GM23338 (cell line): Measurements from ENCODE around the gene IL36RN. TPM values are rescaled to one million over a fixed set of nuclear protein-coding genes. Genes with fewer than 3 reads are reported as not detected.

Experiments used
- EZH2 ChIP-seq: fragments of 200-600 bp; sonication (generic); IDR thresholded peaks from one replicate; pipeline ENCODE4 v1.8.0; 2017; ENCODE audit warnings: antibody characterized with exemption, mild to moderate bottlenecking, low read depth; ENCODE audit not compliant: unreplicated experiment
- JUNB ChIP-seq: IDR thresholded peaks from one replicate; pipeline ENCODE4 v1.6.1; 2016; ENCODE audit warnings: antibody characterized with exemption; ENCODE audit not compliant: unreplicated experiment
- polyA plus RNA-seq: library from polyadenylated mRNA; unstranded; fragments of >200 nt; fragmentation: Nextera tagmentation; extraction: Ambion mirVana; gene quantifications from 2 replicates; pipeline ENCODE4 v1.2.1, GENCODE V29; 2016
- total RNA-seq: library from RNA; depleted of rRNA; stranded (reverse); fragments of >200 nt; shearing (Covaris generic); gene quantifications from 2 replicates; pipeline ENCODE4 v1.2.3, GENCODE V29; 2014
- TF ChIP-seq, protein P1 (sequence below): fragments of 250-450 bp; sonication (Bioruptor Pico); IDR thresholded peaks from 2 replicates; pipeline ENCODE4 v1.5.0; 2020; ENCODE audit warnings: mild to moderate bottlenecking, moderate library complexity
- TF ChIP-seq, protein P2 (sequence below): IDR thresholded peaks from one replicate; pipeline ENCODE4 v1.6.1; 2018; ENCODE audit warnings: antibody characterized with exemption; ENCODE audit not compliant: unreplicated experiment

The IL36RN gene
- total and polyA plus RNA-seq, 2 experiments from 2014 or later = not detected

DNA sequence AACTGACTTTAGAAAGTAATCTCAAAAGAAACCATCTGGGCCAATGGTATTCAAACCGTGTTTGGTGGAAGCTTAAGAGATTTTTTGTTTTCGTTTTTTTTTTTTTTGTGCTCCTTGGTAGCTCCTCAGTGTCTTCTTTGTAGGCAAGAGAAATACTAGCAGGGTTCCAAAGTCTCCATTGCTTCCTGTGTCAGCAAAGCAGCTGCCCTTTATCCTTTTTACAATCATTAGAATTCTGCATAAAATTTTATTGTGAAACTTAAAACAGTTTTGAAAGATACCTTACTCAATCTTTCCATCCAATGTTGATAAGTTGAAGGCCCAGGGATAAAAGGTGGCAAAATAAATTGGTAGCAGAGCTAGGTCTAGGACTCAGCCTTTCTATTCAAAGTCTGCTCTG, 9.3 kb downstream of the IL36RN start (continued):
- TF ChIP-seq, protein P1, sequence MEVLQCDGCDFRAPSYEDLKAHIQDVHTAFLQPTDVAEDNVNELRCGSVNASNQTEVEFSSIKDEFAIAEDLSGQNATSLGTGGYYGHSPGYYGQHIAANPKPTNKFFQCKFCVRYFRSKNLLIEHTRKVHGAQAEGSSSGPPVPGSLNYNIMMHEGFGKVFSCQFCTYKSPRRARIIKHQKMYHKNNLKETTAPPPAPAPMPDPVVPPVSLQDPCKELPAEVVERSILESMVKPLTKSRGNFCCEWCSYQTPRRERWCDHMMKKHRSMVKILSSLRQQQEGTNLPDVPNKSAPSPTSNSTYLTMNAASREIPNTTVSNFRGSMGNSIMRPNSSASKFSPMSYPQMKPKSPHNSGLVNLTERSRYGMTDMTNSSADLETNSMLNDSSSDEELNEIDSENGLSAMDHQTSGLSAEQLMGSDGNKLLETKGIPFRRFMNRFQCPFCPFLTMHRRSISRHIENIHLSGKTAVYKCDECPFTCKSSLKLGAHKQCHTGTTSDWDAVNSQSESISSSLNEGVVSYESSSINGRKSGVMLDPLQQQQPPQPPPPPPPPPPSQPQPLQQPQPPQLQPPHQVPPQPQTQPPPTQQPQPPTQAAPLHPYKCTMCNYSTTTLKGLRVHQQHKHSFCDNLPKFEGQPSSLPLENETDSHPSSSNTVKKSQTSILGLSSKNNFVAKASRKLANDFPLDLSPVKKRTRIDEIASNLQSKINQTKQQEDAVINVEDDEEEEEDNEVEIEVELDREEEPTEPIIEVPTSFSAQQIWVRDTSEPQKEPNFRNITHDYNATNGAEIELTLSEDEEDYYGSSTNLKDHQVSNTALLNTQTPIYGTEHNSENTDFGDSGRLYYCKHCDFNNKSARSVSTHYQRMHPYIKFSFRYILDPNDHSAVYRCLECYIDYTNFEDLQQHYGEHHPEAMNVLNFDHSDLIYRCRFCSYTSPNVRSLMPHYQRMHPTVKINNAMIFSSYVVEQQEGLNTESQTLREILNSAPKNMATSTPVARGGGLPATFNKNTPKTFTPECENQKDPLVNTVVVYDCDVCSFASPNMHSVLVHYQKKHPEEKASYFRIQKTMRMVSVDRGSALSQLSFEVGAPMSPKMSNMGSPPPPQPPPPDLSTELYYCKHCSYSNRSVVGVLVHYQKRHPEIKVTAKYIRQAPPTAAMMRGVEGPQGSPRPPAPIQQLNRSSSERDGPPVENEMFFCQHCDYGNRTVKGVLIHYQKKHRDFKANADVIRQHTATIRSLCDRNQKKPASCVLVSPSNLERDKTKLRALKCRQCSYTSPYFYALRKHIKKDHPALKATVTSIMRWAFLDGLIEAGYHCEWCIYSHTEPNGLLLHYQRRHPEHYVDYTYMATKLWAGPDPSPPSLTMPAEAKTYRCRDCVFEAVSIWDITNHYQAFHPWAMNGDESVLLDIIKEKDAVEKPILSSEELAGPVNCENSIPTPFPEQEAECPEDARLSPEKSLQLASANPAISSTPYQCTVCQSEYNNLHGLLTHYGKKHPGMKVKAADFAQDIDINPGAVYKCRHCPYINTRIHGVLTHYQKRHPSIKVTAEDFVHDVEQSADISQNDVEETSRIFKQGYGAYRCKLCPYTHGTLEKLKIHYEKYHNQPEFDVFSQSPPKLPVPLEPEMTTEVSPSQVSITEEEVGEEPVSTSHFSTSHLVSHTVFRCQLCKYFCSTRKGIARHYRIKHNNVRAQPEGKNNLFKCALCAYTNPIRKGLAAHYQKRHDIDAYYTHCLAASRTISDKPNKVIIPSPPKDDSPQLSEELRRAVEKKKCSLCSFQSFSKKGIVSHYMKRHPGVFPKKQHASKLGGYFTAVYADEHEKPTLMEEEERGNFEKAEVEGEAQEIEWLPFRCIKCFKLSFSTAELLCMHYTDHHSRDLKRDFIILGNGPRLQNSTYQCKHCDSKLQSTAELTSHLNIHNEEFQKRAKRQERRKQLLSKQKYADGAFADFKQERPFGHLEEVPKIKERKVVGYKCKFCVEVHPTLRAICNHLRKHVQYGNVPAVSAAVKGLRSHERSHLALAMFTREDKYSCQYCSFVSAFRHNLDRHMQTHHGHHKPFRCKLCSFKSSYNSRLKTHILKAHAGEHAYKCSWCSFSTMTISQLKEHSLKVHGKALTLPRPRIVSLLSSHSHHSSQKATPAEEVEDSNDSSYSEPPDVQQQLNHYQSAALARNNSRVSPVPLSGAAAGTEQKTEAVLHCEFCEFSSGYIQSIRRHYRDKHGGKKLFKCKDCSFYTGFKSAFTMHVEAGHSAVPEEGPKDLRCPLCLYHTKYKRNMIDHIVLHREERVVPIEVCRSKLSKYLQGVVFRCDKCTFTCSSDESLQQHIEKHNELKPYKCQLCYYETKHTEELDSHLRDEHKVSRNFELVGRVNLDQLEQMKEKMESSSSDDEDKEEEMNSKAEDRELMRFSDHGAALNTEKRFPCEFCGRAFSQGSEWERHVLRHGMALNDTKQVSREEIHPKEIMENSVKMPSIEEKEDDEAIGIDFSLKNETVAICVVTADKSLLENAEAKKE (CRISPR knock-in tag) = no peak
- TF ChIP-seq EZH2 (no peak), JUNB (no peak)
- TF ChIP-seq, protein P2, sequence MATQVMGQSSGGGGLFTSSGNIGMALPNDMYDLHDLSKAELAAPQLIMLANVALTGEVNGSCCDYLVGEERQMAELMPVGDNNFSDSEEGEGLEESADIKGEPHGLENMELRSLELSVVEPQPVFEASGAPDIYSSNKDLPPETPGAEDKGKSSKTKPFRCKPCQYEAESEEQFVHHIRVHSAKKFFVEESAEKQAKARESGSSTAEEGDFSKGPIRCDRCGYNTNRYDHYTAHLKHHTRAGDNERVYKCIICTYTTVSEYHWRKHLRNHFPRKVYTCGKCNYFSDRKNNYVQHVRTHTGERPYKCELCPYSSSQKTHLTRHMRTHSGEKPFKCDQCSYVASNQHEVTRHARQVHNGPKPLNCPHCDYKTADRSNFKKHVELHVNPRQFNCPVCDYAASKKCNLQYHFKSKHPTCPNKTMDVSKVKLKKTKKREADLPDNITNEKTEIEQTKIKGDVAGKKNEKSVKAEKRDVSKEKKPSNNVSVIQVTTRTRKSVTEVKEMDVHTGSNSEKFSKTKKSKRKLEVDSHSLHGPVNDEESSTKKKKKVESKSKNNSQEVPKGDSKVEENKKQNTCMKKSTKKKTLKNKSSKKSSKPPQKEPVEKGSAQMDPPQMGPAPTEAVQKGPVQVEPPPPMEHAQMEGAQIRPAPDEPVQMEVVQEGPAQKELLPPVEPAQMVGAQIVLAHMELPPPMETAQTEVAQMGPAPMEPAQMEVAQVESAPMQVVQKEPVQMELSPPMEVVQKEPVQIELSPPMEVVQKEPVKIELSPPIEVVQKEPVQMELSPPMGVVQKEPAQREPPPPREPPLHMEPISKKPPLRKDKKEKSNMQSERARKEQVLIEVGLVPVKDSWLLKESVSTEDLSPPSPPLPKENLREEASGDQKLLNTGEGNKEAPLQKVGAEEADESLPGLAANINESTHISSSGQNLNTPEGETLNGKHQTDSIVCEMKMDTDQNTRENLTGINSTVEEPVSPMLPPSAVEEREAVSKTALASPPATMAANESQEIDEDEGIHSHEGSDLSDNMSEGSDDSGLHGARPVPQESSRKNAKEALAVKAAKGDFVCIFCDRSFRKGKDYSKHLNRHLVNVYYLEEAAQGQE = no peak
